PC-3 (cell line): ENCODE measurements around the gene PAX4. TPM values are rescaled to one million over a fixed set of nuclear protein-coding genes. Genes with fewer than 3 reads are reported as not detected.

Source experiments
- ATAC-seq: fragments of 200-7000 bp; cut with Tn5 transposase; 2 replicates; pipeline ENCODE4 v1.9.1; 2020; ENCODE audit warnings: mild to moderate bottlenecking, moderate library complexity
- BruUV-seq: library from RNA; stranded (reverse); fragments of 400-500 nt; replicated peaks from 2 replicates; lab custom pipeline; 2021; lab: Mats Ljungman, UMichigan
- CTCF ChIA-PET: fragments of 300-600 bp; sonication (Branson Sonifier 250); formaldehyde crosslinking; loops from one replicate; lab custom pipeline; 2022; ENCODE audit warnings: antibody characterized with exemption; lab: Charles Lee
- POLR2A ChIA-PET: fragments of 300-600 bp; sonication (Branson Sonifier 250); formaldehyde crosslinking; loops from one replicate; lab custom pipeline; 2022; ENCODE audit warnings: antibody characterized with exemption; ENCODE audit not compliant: unreplicated experiment; lab: Charles Lee
- DNase-seq: peaks from one replicate; pipeline ENCODE4 v3.0.0-alpha.2; 2015
- H2AFZ ChIP-seq: fragments of 300-600 bp; sonication (generic); 2 replicates; pipeline ENCODE4 v1.6.0; 2016; ENCODE audit warnings: antibody characterized with exemption, low read length
- H3F3A ChIP-seq: fragments of 300-600 bp; sonication (generic); one replicate; pipeline ENCODE4 v1.6.0; 2017; ENCODE audit warnings: antibody characterized with exemption, low read length, control low read depth, mild to moderate bottlenecking; ENCODE audit not compliant: unreplicated experiment
- H3K27ac ChIP-seq: fragments of 300-600 bp; sonication (generic); 2 replicates; pipeline ENCODE4 v1.5.1; 2016; ENCODE audit warnings: mild to moderate bottlenecking, low read length
- H3K27me3 ChIP-seq: fragments of 300-600 bp; sonication (generic); 2 replicates; pipeline ENCODE4 v1.6.1; 2016; ENCODE audit warnings: low read length, mixed read lengths
- H3K36me3 ChIP-seq: fragments of 300-600 bp; sonication (generic); 2 replicates; pipeline ENCODE4 v1.6.1; 2016; ENCODE audit warnings: low read depth, mixed run types, low read length, mixed read lengths
- H3K4me1 ChIP-seq: fragments of 300-600 bp; sonication (generic); 2 replicates; pipeline ENCODE4 v1.5.1; 2016; ENCODE audit warnings: low read length; ENCODE audit not compliant: insufficient read depth
- H3K4me2 ChIP-seq: fragments of 300-600 bp; sonication (generic); 2 replicates; pipeline ENCODE4 v1.6.0; 2016; ENCODE audit warnings: low read length
- H3K4me3 ChIP-seq: fragments of 300-600 bp; sonication (generic); 2 replicates; pipeline ENCODE4 v1.5.1; 2016; ENCODE audit warnings: mild to moderate bottlenecking, low read length, mixed read lengths
- H3K79me2 ChIP-seq: fragments of 300-600 bp; sonication (generic); 2 replicates; pipeline ENCODE4 v1.6.1; 2017; ENCODE audit warnings: low read length, mixed read lengths
- H3K9ac ChIP-seq: fragments of 300-600 bp; sonication (generic); 2 replicates; pipeline ENCODE4 v1.6.0; 2016; ENCODE audit warnings: mild to moderate bottlenecking, low read length
- H3K9me2 ChIP-seq: fragments of 300-600 bp; sonication (generic); replicated peaks from 2 replicates; pipeline ENCODE4 v1.6.1; 2016; ENCODE audit warnings: mixed run types, low read length, mixed read lengths
- H3K9me3 ChIP-seq: fragments of 300-600 bp; sonication (generic); 2 replicates; pipeline ENCODE4 v1.6.1; 2016; ENCODE audit warnings: low read length, mixed read lengths
- H4K20me1 ChIP-seq: fragments of 300-600 bp; sonication (generic); 2 replicates; pipeline ENCODE4 v1.6.1; 2016; ENCODE audit warnings: low read length, mixed read lengths
- CTCF ChIP-seq: fragments of 300-600 bp; sonication (generic); conservative IDR thresholded peaks from 2 replicates; pipeline ENCODE4 v1.5.1; 2017; ENCODE audit warnings: antibody characterized with exemption, low read depth, mild to moderate bottlenecking, low read length
- EZH2 ChIP-seq: fragments of 300-600 bp; sonication (generic); IDR thresholded peaks from one replicate; pipeline ENCODE4 v1.6.1; 2017; ENCODE audit warnings: antibody characterized with exemption, mild to moderate bottlenecking, low read length; ENCODE audit not compliant: unreplicated experiment
- EZH2phosphoT487 ChIP-seq: fragments of 300-600 bp; sonication (generic); IDR thresholded peaks from 2 replicates; pipeline ENCODE4 v1.6.1; 2018; ENCODE audit warnings: mild to moderate bottlenecking, antibody characterized with exemption, low read length, borderline replicate concordance
- intact Hi-C: fragments of 100-400 bp; cut with micrococcal nuclease; formaldehyde crosslinking; loops from 2 replicates; pipeline ENCODE4 v1.9.0; 2023
- total RNA-seq: library from RNA; depleted of rRNA; stranded (reverse); fragments of >200 nt; gene quantifications from 2 replicates; pipeline ENCODE4 v1.2.3, GENCODE V29; 2014

Gene PAX4
- total RNA-seq, 1 experiment from 2014 or later: not detected

DNA sequence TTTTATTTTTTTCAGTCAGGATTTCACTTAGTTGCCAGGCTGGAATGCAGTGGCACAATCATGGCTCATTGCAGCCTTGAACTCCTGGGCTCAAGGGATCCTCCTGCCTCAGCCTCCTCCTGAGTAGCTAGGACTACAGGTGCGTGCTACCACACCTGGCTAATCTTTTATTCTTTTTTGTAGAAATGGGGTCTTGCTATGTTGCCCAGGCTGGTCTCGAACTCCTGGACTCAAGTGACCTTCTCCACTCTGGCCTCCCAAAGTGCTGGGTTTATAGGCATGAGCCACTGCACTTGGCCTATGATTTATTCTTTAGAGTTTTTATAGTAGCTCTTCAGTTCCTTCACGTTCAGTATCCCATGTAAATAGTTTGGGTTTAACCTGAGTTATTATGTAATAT lies 39.6 kb upstream of the PAX4 start:
- Histone ChIP-seq H3F3A (no peaks in the 10 kb centered on the region), H3K4me1 (peaks cover 24% of the 10 kb centered on the region), H3K79me2 (peaks cover 100% of the 10 kb centered on the region), H3K4me2 (no peak overlapping the region), H3K9me3 (no peaks in the 10 kb centered on the region), H3K9ac (no peak overlapping the region), H2AFZ (no peak overlapping the region), H4K20me1 (peaks cover 57% of the 10 kb centered on the region), H3K9me2 (no peaks in the 10 kb centered on the region), H3K27me3 (no peaks in the 10 kb centered on the region), H3K4me3 (no peak overlapping the region), H3K36me3 (peaks cover 29% of the 10 kb centered on the region), H3K27ac (no peak overlapping the region)
- DNase-seq (no peak), ATAC-seq (no peak)
- TF ChIP-seq EZH2phosphoT487: no peak
- no peak for TF ChIP-seq CTCF
- intact Hi-C loops: loop anchor here (10.0 kb wide), 1 partner anchor 47 kb away; no protein-coding TSS in a partner anchor
- no TSS peak for BruUV-seq
- ChIA-PET POLR2A (no interaction called here), CTCF (no interaction called here)

- no peak overlapping the region for H2AFZ ChIP-seq
- no peak for TF ChIP-seq EZH2
- TF ChIP-seq EZH2phosphoT487: no peak
- TF ChIP-seq CTCF: no peak
- no peak for ATAC-seq
- no peak for DNase-seq
- no TSS peak for BruUV-seq
- peak overlapping the region; percentile 97 for H3K4me2 ChIP-seq
- H3K9me3 ChIP-seq: no peaks in the 10 kb centered on the region
- no peak overlapping the region for H3K27ac ChIP-seq
- ChIA-PET POLR2A (interaction anchor here (0.6 kb wide), 1 partner anchor 124 kb away, joined by 7 read pairs; no protein-coding TSS in a partner anchor), CTCF (no interaction called here)
- no peaks in the 10 kb centered on the region for H3K27me3 ChIP-seq
- H3K79me2 ChIP-seq: peaks cover 87% of the 10 kb centered on the region
- intact Hi-C loops: loop anchor here (10.0 kb wide), 1 partner anchor 49 kb away; no protein-coding TSS in a partner anchor
- H3K9ac ChIP-seq: no peak overlapping the region
- H3K9me2 ChIP-seq: no peaks in the 10 kb centered on the region
- peaks cover 57% of the 10 kb centered on the region for H4K20me1 ChIP-seq
- peaks cover 29% of the 10 kb centered on the region for H3K36me3 ChIP-seq
- H3K4me3 ChIP-seq: no peak overlapping the region
- peaks cover 30% of the 10 kb centered on the region for H3K4me1 ChIP-seq
- no peaks in the 10 kb centered on the region for H3F3A ChIP-seq
These were observed 37.8 kb upstream of the PAX4 start for GRCh38 chr7:127655720-127656119.
